Measurements from ENCODE around the gene SHMT2.
A peak's percentile ranks its signal among the peaks of the same experiment; 100 is the strongest.

DNA sequence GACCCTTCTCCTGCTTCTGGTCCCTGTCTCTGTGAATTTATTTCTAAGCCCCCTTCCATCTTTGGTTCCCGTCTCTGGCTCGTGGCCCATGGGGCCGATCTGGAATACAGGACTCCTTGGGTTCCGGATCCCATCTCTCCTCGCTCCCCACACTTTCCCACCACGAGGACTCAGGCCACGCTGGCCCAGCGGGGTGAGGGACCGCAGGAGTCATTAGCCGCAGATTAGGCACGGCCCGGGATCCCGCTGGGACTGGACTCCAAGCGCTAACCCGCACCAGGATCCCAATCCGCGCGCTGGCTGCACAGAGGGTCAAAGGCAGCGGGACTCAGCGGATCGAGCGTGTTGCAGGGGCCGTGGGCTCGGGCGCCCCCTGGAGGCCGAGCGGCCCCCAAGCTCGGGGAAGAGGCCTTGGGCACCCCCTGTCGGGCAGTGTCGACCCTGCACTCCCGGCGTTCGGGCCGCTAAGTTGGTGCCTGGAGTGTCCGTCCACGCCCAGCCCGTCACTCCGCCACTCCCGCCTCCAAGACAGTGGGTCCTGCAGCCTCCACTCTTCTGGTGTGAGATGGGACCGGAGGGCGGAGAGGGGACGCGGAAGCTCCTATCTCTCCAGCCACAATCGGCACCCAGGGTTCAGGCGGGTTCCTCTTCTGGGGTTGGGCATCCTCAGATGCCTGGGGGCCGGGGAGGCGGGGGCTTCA is 9.5 kb downstream of the SHMT2 start:
- TF ChIP-seq POLR2A (IDR thresholded peaks at IDR 0.05) (no peak), EP300 (IDR thresholded peaks at IDR 0.05) (no peak), POLR2AphosphoS5 (IDR thresholded peaks at IDR 0.05) (peak in 1 of 2 donors; percentile 24)
- TF ChIP-seq, protein P1, sequence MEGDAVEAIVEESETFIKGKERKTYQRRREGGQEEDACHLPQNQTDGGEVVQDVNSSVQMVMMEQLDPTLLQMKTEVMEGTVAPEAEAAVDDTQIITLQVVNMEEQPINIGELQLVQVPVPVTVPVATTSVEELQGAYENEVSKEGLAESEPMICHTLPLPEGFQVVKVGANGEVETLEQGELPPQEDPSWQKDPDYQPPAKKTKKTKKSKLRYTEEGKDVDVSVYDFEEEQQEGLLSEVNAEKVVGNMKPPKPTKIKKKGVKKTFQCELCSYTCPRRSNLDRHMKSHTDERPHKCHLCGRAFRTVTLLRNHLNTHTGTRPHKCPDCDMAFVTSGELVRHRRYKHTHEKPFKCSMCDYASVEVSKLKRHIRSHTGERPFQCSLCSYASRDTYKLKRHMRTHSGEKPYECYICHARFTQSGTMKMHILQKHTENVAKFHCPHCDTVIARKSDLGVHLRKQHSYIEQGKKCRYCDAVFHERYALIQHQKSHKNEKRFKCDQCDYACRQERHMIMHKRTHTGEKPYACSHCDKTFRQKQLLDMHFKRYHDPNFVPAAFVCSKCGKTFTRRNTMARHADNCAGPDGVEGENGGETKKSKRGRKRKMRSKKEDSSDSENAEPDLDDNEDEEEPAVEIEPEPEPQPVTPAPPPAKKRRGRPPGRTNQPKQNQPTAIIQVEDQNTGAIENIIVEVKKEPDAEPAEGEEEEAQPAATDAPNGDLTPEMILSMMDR (IDR thresholded peaks at IDR 0.05): peak; percentile 100

All from upper lobe of left lung (tissue), 4 donors.